ENCODE data around the gene CCDC188. TPM values are rescaled to one million over a fixed set of nuclear protein-coding genes. Genes with fewer than 3 reads are reported as not detected.
"Not testable (repeated sequence)": the region's sequence is repeated elsewhere in the genome, so short reads cannot be mapped to it uniquely, and the experiment has no call there.

Gene CCDC188
- total RNA-seq, 2 donors from 2014 or later, result 0.36 TPM; not detected in 1

GRCh38 chr22:20170170-20170569 lies 19.3 kb upstream of the CCDC188 start:
- H3K36me3 Mint-ChIP-seq, result no peaks in the 10 kb centered on the region
- ATAC-seq, result no peak
- no peaks in the 10 kb centered on the region for H3K9me3 Mint-ChIP-seq
- no peaks in the 10 kb centered on the region for H3K4me1 Mint-ChIP-seq (ENCODE audit: low read depth in 2 of 2)
- no peak for DNase-seq (ENCODE audit: low spot score)
- H3K4me3 Mint-ChIP-seq, result no peak overlapping the region
- no peaks in the 10 kb centered on the region for H3K27me3 Mint-ChIP-seq
- no peak overlapping the region for H3K27ac Mint-ChIP-seq

- H3K4me1 Mint-ChIP-seq (ENCODE audit: low read depth in 2 of 2), result no peaks in the 10 kb centered on the region
- H3K36me3 Mint-ChIP-seq, result no peaks in the 10 kb centered on the region
- DNase-seq (ENCODE audit: low spot score) (no peak), ATAC-seq (no peak)
- no peak overlapping the region for H3K4me3 Mint-ChIP-seq
- H3K27ac Mint-ChIP-seq, result no peak overlapping the region
- peaks cover under 1% of the 10 kb centered on the region for H3K9me3 Mint-ChIP-seq
- H3K27me3 Mint-ChIP-seq, result no peaks in the 10 kb centered on the region
Observed at GRCh38 chr22:20169253-20169822, 18.5 kb upstream of the CCDC188 start.

GRCh38 chr22:20167643-20168322 lies 16.9 kb upstream of the CCDC188 start:
- Mint-ChIP-seq H3K4me1 (ENCODE audit: low read depth in 2 of 2) (no peaks in the 10 kb centered on the region), H3K9me3 (peaks cover 5% of the 10 kb centered on the region), H3K36me3 (no peaks in the 10 kb centered on the region), H3K27me3 (no peaks in the 10 kb centered on the region), H3K27ac (no peak overlapping the region), H3K4me3 (no peak overlapping the region)
- DNase-seq (ENCODE audit: low spot score) (no peak), ATAC-seq (no peak)

- DNase-seq (ENCODE audit: low spot score) (no peak), ATAC-seq (no peak)
- Mint-ChIP-seq H3K9me3 (peaks cover 5% of the 10 kb centered on the region), H3K4me3 (no peak overlapping the region), H3K4me1 (ENCODE audit: low read depth in 2 of 2) (no peaks in the 10 kb centered on the region), H3K27me3 (no peaks in the 10 kb centered on the region), H3K27ac (no peak overlapping the region), H3K36me3 (no peaks in the 10 kb centered on the region)
Observed at GRCh38 chr22:20166703-20167102, 15.8 kb upstream of the CCDC188 start.

- no peak for DNase-seq (ENCODE audit: low spot score)
- no peak overlapping the region for H3K4me3 Mint-ChIP-seq
- H3K36me3 Mint-ChIP-seq, result no peaks in the 10 kb centered on the region
- no peaks in the 10 kb centered on the region for H3K4me1 Mint-ChIP-seq (ENCODE audit: low read depth in 2 of 2)
- no peak overlapping the region for H3K27ac Mint-ChIP-seq
- H3K27me3 Mint-ChIP-seq, result no peaks in the 10 kb centered on the region
- ATAC-seq, result no peak
- peaks cover 5% of the 10 kb centered on the region for H3K9me3 Mint-ChIP-seq
Observed at GRCh38 chr22:20165913-20166312, 15.1 kb upstream of the CCDC188 start.

- no peaks in the 10 kb centered on the region for H3K4me1 Mint-ChIP-seq (ENCODE audit: low read depth in 2 of 2)
- no peak overlapping the region for H3K27ac Mint-ChIP-seq
- no peaks in the 10 kb centered on the region for H3K27me3 Mint-ChIP-seq
- peaks cover 5% of the 10 kb centered on the region for H3K9me3 Mint-ChIP-seq
- ATAC-seq (no peak), DNase-seq (ENCODE audit: low spot score) (no peak)
- no peak overlapping the region for H3K4me3 Mint-ChIP-seq
- H3K36me3 Mint-ChIP-seq, result no peaks in the 10 kb centered on the region
Observed at GRCh38 chr22:20165421-20165820, 14.6 kb upstream of the CCDC188 start.

- Mint-ChIP-seq H3K36me3 (no peaks in the 10 kb centered on the region), H3K4me3 (no peak overlapping the region), H3K9me3 (peaks cover 5% of the 10 kb centered on the region), H3K4me1 (ENCODE audit: low read depth in 2 of 2) (no peaks in the 10 kb centered on the region), H3K27ac (no peak overlapping the region), H3K27me3 (no peaks in the 10 kb centered on the region)
- ATAC-seq, result no peak
- no peak for DNase-seq (ENCODE audit: low spot score)
Observed at GRCh38 chr22:20164863-20165262, 14.0 kb upstream of the CCDC188 start.

- no peaks in the 10 kb centered on the region for H3K27me3 Mint-ChIP-seq
- no peak for DNase-seq (ENCODE audit: low spot score)
- H3K4me3 Mint-ChIP-seq, result no peak overlapping the region
- H3K27ac Mint-ChIP-seq, result no peak overlapping the region
- peaks cover 0 to 3% of the 10 kb centered on the region in 2 donors for H3K4me1 Mint-ChIP-seq (ENCODE audit: low read depth in 2 of 2)
- no peaks in the 10 kb centered on the region for H3K36me3 Mint-ChIP-seq
- no peak for ATAC-seq
- H3K9me3 Mint-ChIP-seq, result peaks cover 5% of the 10 kb centered on the region
Observed at GRCh38 chr22:20160041-20160440, 9.2 kb upstream of the CCDC188 start.

- not testable (repeated sequence) for H3K4me1 Mint-ChIP-seq (ENCODE audit: low read depth in 2 of 2); H3K27me3 Mint-ChIP-seq; H3K36me3 Mint-ChIP-seq
Observed at GRCh38 chr22:20159531-20159930, 8.7 kb upstream of the CCDC188 start.

GRCh38 chr22:20159076-20159475 lies 8.2 kb upstream of the CCDC188 start:
- no peak for ATAC-seq

More at GRCh38 chr22:20159531-20159930, 8.7 kb upstream of the CCDC188 start:
- H3K9me3 Mint-ChIP-seq; DNase-seq (ENCODE audit: low spot score); H3K27ac Mint-ChIP-seq; ATAC-seq; H3K4me3 Mint-ChIP-seq: not testable (repeated sequence)

GRCh38 chr22:20158391-20159036 lies 7.7 kb upstream of the CCDC188 start:
- H3K36me3 Mint-ChIP-seq, result no peaks in the 10 kb centered on the region
- DNase-seq (ENCODE audit: low spot score), result no peak
- ATAC-seq, result no peak
- H3K27ac Mint-ChIP-seq, result no peak overlapping the region
- no peak overlapping the region for H3K4me3 Mint-ChIP-seq
- peaks cover 0 to 3% of the 10 kb centered on the region in 2 donors for H3K4me1 Mint-ChIP-seq (ENCODE audit: low read depth in 2 of 2)
- H3K9me3 Mint-ChIP-seq, result no peaks in the 10 kb centered on the region
- H3K27me3 Mint-ChIP-seq, result no peaks in the 10 kb centered on the region

More at GRCh38 chr22:20159076-20159475, 8.2 kb upstream of the CCDC188 start:
- no peaks in the 10 kb centered on the region for H3K27me3 Mint-ChIP-seq
- no peak for DNase-seq (ENCODE audit: low spot score)
- peaks cover 1% of the 10 kb centered on the region for H3K9me3 Mint-ChIP-seq
- no peak overlapping the region for H3K4me3 Mint-ChIP-seq
- peaks cover 0 to 3% of the 10 kb centered on the region in 2 donors for H3K4me1 Mint-ChIP-seq (ENCODE audit: low read depth in 2 of 2)
- no peaks in the 10 kb centered on the region for H3K36me3 Mint-ChIP-seq
- H3K27ac Mint-ChIP-seq, result no peak overlapping the region

GRCh38 chr22:20157430-20158183 lies 6.8 kb upstream of the CCDC188 start:
- no peak overlapping the region for H3K27ac Mint-ChIP-seq
- no peaks in the 10 kb centered on the region for H3K27me3 Mint-ChIP-seq
- peaks cover 0 to 3% of the 10 kb centered on the region in 2 donors for H3K4me1 Mint-ChIP-seq (ENCODE audit: low read depth in 2 of 2)
- H3K36me3 Mint-ChIP-seq, result no peaks in the 10 kb centered on the region
- no peak overlapping the region for H3K4me3 Mint-ChIP-seq
- H3K9me3 Mint-ChIP-seq, result no peaks in the 10 kb centered on the region
- ATAC-seq (peak in 1 of 2 donors; percentile 3), DNase-seq (ENCODE audit: low spot score) (no peak)

- Mint-ChIP-seq H3K27me3 (no peaks in the 10 kb centered on the region), H3K4me1 (ENCODE audit: low read depth in 2 of 2) (peaks cover 0 to 3% of the 10 kb centered on the region in 2 donors), H3K9me3 (no peaks in the 10 kb centered on the region), H3K4me3 (no peak overlapping the region), H3K27ac (no peak overlapping the region), H3K36me3 (no peaks in the 10 kb centered on the region)
- ATAC-seq (peak; percentile 73 to 85), DNase-seq (ENCODE audit: low spot score) (peak; percentile 87)
Observed at GRCh38 chr22:20156611-20157429, 6.0 kb upstream of the CCDC188 start.
